Liver (tissue), 9 donors: ENCODE measurements around the gene BBIP1. TPM values are rescaled to one million over a fixed set of nuclear protein-coding genes. Genes with fewer than 3 reads are reported as not detected.

Source experiments
- DNase-seq: peaks from one replicate; pipeline ENCODE4 v3.0.0-alpha.2; 2017; ENCODE audit warnings: low spot score
- H3K27ac ChIP-seq, 2 donors: one replicate each; pipeline ENCODE4 v1.7.0; 2013; ENCODE audit warnings: inconsistent platforms in 2 of 2, low read length in 2 of 2, control low read depth in 1 of 2, low read depth in 1 of 2, mild to moderate bottlenecking in 1 of 2
- H3K27me3 ChIP-seq, 4 donors: one replicate each; pipeline versions ENCODE4 v1.6.1 to v1.7.0; 2013; ENCODE audit warnings: low read length in 3 of 4, inconsistent platforms in 1 of 4, mild to moderate bottlenecking in 1 of 4, moderate library complexity in 1 of 4; ENCODE audit not compliant: control insufficient read depth in 4 of 4, insufficient read depth in 4 of 4
- H3K36me3 ChIP-seq, 4 donors: one replicate each; pipeline versions ENCODE4 v1.6.1 to v1.7.0; 2013; ENCODE audit warnings: low read length in 3 of 4, mild to moderate bottlenecking in 3 of 4, low read depth in 1 of 4, moderate library complexity in 1 of 4; ENCODE audit not compliant: control insufficient read depth in 4 of 4, insufficient read depth in 3 of 4
- H3K4me1 ChIP-seq, 4 donors: one replicate each; pipeline versions ENCODE4 v1.6.1 to v1.7.0; 2013; ENCODE audit warnings: low read length in 3 of 4, mild to moderate bottlenecking in 3 of 4, moderate library complexity in 1 of 4; ENCODE audit not compliant: control insufficient read depth in 4 of 4, insufficient read depth in 4 of 4
- H3K4me3 ChIP-seq, 3 donors: one replicate each; pipeline versions ENCODE4 v1.6.1 to v1.7.0; 2013; ENCODE audit warnings: low read length in 3 of 3, control low read depth in 1 of 3, low read depth in 1 of 3, mild to moderate bottlenecking in 1 of 3
- H3K9ac ChIP-seq, 2 donors: one replicate each; pipeline ENCODE4 v1.7.0; 2013; ENCODE audit warnings: low read length in 2 of 2, mild to moderate bottlenecking in 2 of 2, moderate library complexity in 2 of 2, control low read depth in 1 of 2, low read depth in 1 of 2
- H3K9me3 ChIP-seq, 4 donors: one replicate each; pipeline versions ENCODE4 v1.6.1 to v1.7.0; 2013; ENCODE audit warnings: low read length in 3 of 4; ENCODE audit not compliant: control insufficient read depth in 4 of 4
- ATF3 ChIP-seq: IDR thresholded peaks from 2 replicates; pipeline ENCODE4 v1.6.1; 2016; ENCODE audit warnings: antibody characterized with exemption
- EGR1 ChIP-seq, 2 donors: IDR thresholded peaks; 2 replicates each; pipeline ENCODE4 v1.6.1; 2016 to 2018; ENCODE audit warnings: antibody characterized with exemption in 2 of 2, low read depth in 2 of 2
- FOXA1 ChIP-seq: IDR thresholded peaks from 2 replicates; pipeline ENCODE4 v1.6.1; 2016; ENCODE audit warnings: antibody characterized with exemption
- FOXA2 ChIP-seq: IDR thresholded peaks from 2 replicates; pipeline ENCODE4 v1.6.1; 2016; ENCODE audit warnings: antibody characterized with exemption
- GABPA ChIP-seq, 2 donors: IDR thresholded peaks in 1 of 2; conservative IDR thresholded peaks in 1 of 2; 2 replicates each; pipeline ENCODE4 v1.6.1; 2016; ENCODE audit warnings: antibody characterized with exemption in 2 of 2, mild to moderate bottlenecking in 1 of 2, moderate library complexity in 1 of 2
- HNF4A ChIP-seq, 2 donors: conservative IDR thresholded peaks; 2 replicates each; pipeline ENCODE4 v1.6.1; 2016; ENCODE audit warnings: antibody characterized with exemption in 2 of 2, mild to moderate bottlenecking in 2 of 2
- HNF4G ChIP-seq: IDR thresholded peaks from 2 replicates; pipeline ENCODE4 v1.6.1; 2016; ENCODE audit warnings: antibody characterized with exemption
- JUND ChIP-seq, 2 donors: IDR thresholded peaks; 2 replicates each; pipeline ENCODE4 v1.6.1; 2016; ENCODE audit warnings: antibody characterized with exemption in 2 of 2
- MAX ChIP-seq: IDR thresholded peaks from 2 replicates; pipeline ENCODE4 v1.6.1; 2016; ENCODE audit warnings: antibody characterized with exemption
- NR2F2 ChIP-seq: IDR thresholded peaks from 2 replicates; pipeline ENCODE4 v1.6.1; 2016; ENCODE audit warnings: antibody characterized with exemption
- RAD21 ChIP-seq, 2 donors: IDR thresholded peaks; 2 replicates each; pipeline ENCODE4 v1.6.1; 2016; ENCODE audit warnings: antibody characterized with exemption in 2 of 2, mild to moderate bottlenecking in 2 of 2
- REST ChIP-seq: IDR thresholded peaks from 2 replicates; pipeline ENCODE4 v1.6.1; 2016; ENCODE audit warnings: antibody characterized with exemption, mild to moderate bottlenecking
- RXRA ChIP-seq, 2 donors: IDR thresholded peaks; 2 replicates each; pipeline ENCODE4 v1.6.1; 2017 to 2018; ENCODE audit warnings: antibody characterized with exemption in 2 of 2, mild to moderate bottlenecking in 1 of 2
- SP1 ChIP-seq: IDR thresholded peaks from 2 replicates; pipeline ENCODE4 v1.6.1; 2018; ENCODE audit warnings: antibody characterized with exemption, mild to moderate bottlenecking
- TAF1 ChIP-seq: conservative IDR thresholded peaks from 2 replicates; pipeline ENCODE4 v1.6.1; 2016; ENCODE audit warnings: antibody characterized with exemption, mild to moderate bottlenecking
- YY1 ChIP-seq: IDR thresholded peaks from 2 replicates; pipeline ENCODE4 v1.6.1; 2016; ENCODE audit warnings: antibody characterized with exemption, mild to moderate bottlenecking
- ZBTB33 ChIP-seq: IDR thresholded peaks from 2 replicates; pipeline ENCODE4 v1.6.1; 2016; ENCODE audit warnings: antibody characterized with exemption
- WGBS: extraction: QIAGEN DNeasy Blood & Tissue Kit; methylation state at CpG from one replicate; pipeline ENCODE4 v1.1.7; 2013; 5-methylcytosine and 5-hydroxymethylcytosine counted together
- polyA plus RNA-seq, 2 donors: library from polyadenylated mRNA; stranded (reverse) in 1 of 2; unstranded in 1 of 2; fragments of 200-250 nt in 1 of 2; fragments of >200 nt in 1 of 2; fragmentation: Nextera tagmentation in 1 of 2; extraction: Ambion mirVana in 1 of 2; gene quantifications; one replicate each; pipeline versions ENCODE4 v1.2.1 to v1.2.3, GENCODE V29; 2013 to 2015
- total RNA-seq, 2 donors: library from RNA; depleted of rRNA; stranded (reverse); fragments of >200 nt; gene quantifications; one replicate each; pipeline ENCODE4 v1.2.3, GENCODE V29; 2014
- donor health status: healthy.
- donor health status: healthy.
- donor health status: healthy.
- donor health status: healthy.
- donor health status: healthy.

BBIP1 gene
- total and polyA plus RNA-seq, 4 donors, result 10.4 to 15.8 (median 11.1) TPM

- Histone ChIP-seq H3K27ac (no peak overlapping the region), H3K36me3 (peaks cover 0 to 12% (median 5%) of the 10 kb centered on the region in 4 donors), H3K27me3 (no peaks in the 10 kb centered on the region), H3K9me3 (no peaks in the 10 kb centered on the region), H3K4me3 (no peak overlapping the region), H3K4me1 (peaks cover 0 to 3% (median 0%) of the 10 kb centered on the region in 4 donors), H3K9ac (no peak overlapping the region)
- DNase-seq, result no peak
- WGBS, result 89% methylated on average over 3 of the region's 3 CpGs
- TF ChIP-seq ZBTB33 (no peak), GABPA (IDR thresholded peaks at IDR 0.05 in 1 of 2, conservative IDR thresholded peaks at IDR 0.05 in 1 of 2) (no peak), MAX (no peak), TAF1 (no peak), ATF3 (no peak), FOXA1 (no peak), FOXA2 (no peak), HNF4G (no peak), RAD21 (IDR thresholded peaks at IDR 0.05) (no peak), YY1 (no peak), RXRA (IDR thresholded peaks at IDR 0.05) (no peak), SP1 (no peak), REST (no peak)
These were observed 15.4 kb downstream of the BBIP1 start for GRCh38 chr10:110903280-110904278.

GRCh38 chr10:110901954-110902819 is 16.8 kb downstream of the BBIP1 start:
- Histone ChIP-seq H3K9ac (no peak overlapping the region), H3K4me1 (peaks cover 0 to 3% (median 1%) of the 10 kb centered on the region in 4 donors), H3K27me3 (no peaks in the 10 kb centered on the region), H3K36me3 (peaks cover 0 to 17% (median 5%) of the 10 kb centered on the region in 4 donors), H3K4me3 (no peak overlapping the region), H3K9me3 (no peaks in the 10 kb centered on the region), H3K27ac (peak overlapping the region in 1 of 2 donors; percentile 13)
- no peak for DNase-seq
- WGBS, result 82% methylated on average over 7 of the region's 7 CpGs
- peak; percentile 7 to 12 for TF ChIP-seq HNF4A (conservative IDR thresholded peaks at IDR 0.05)
- no peak for TF ChIP-seq SP1
- peak; percentile 49 to 55 for TF ChIP-seq JUND (IDR thresholded peaks at IDR 0.05)
- TF ChIP-seq ATF3, result peak; percentile 55
- TF ChIP-seq NR2F2, result no peak
- peak in 1 of 2 donors; percentile 36 for TF ChIP-seq EGR1 (IDR thresholded peaks at IDR 0.05; ENCODE audit: low read depth in 2 of 2)
